Activated naive CD4-positive, alpha-beta T cell treated with anti-CD3 and anti-CD28 coated beads, Interleukin-2, amount 10 ng/mL, durations not matched to agents 7 days and 5 days (primary cell): Measurements from ENCODE around the gene FMNL1.
A peak's percentile ranks its signal among the peaks of the same experiment; 100 is the strongest.

Source experiments
- CTCF ChIA-PET: fragments of 350-600 bp; sonication (Branson Sonifier 250); formaldehyde crosslinking; loops from one replicate; lab custom pipeline; 2021; ENCODE audit warnings: antibody characterized with exemption; lab: Charles Lee
- DNase-seq: peaks from one replicate; pipeline ENCODE4 v3.0.0-alpha.2; 2020
- H3K27ac Mint-ChIP-seq: one replicate; pipeline ENCODE4 v1.8.0; 2021; ENCODE audit warnings: mild to moderate bottlenecking, moderate library complexity, mixed read lengths
- H3K27me3 Mint-ChIP-seq: one replicate; pipeline ENCODE4 v1.8.0; 2021; ENCODE audit warnings: mild to moderate bottlenecking, mixed read lengths
- H3K36me3 Mint-ChIP-seq: one replicate; pipeline ENCODE4 v1.8.0; 2021; ENCODE audit warnings: mixed read lengths
- H3K4me1 Mint-ChIP-seq: one replicate; pipeline ENCODE4 v1.8.0; 2021; ENCODE audit warnings: mixed read lengths
- H3K4me3 Mint-ChIP-seq: one replicate; pipeline ENCODE4 v1.8.0; 2021; ENCODE audit warnings: mild to moderate bottlenecking, moderate library complexity, mixed read lengths
- H3K9me3 Mint-ChIP-seq: one replicate; pipeline ENCODE4 v1.8.0; 2021; ENCODE audit warnings: mixed read lengths

The FMNL1 gene

DNA sequence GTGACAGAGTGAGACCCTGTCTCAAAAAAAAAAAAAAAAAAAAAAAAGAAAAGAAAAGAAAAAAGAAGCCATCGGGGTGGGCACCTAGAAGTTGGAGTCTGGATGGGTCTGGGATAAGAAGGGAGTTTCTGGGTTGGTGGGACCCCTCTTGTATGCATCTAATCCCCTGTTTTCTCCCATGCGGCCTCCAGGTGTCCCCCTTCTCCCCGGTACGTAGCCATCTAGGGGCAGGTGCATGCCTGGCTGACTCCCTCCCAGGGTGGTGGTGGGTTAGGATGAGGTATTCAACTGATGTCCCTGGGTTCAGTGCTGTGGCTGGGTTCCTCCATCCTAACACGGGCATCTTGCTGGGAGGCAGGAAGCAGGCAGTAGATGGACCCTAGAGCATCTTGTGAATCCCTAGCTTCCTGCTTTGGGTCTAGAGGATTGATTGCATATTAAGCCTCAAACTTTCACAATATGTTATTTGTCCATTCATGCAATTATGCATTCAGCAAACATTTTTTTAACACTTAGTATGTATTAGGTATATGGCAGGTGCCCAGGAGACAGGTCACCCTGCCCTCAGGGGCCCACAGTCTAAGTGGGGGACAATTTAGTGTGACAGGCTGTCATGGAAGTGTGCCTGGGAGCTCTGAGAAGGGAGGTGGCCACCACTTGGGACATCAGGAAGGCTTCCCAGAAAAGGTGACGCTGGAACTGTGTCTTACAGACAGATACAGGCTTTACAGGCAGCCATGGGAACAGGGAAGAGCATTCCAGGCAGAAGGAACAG lies 13.1 kb downstream of the FMNL1 start:
- CTCF ChIA-PET = interaction anchor here (0.9 to 10.3 kb wide), 13 partner anchors 9 to 192 kb away, joined by 3 to 276 read pairs (median 13); partner anchors contain the start of genes ACBD4 and FMNL1
- Mint-ChIP-seq H3K36me3 (peaks cover 61% of the 10 kb centered on the region), H3K27me3 (no peaks in the 10 kb centered on the region), H3K9me3 (no peaks in the 10 kb centered on the region), H3K4me3 (no peak overlapping the region), H3K4me1 (peaks cover 59% of the 10 kb centered on the region), H3K27ac (peak overlapping the region; percentile 84)
- peak; percentile 67 for DNase-seq

DNA sequence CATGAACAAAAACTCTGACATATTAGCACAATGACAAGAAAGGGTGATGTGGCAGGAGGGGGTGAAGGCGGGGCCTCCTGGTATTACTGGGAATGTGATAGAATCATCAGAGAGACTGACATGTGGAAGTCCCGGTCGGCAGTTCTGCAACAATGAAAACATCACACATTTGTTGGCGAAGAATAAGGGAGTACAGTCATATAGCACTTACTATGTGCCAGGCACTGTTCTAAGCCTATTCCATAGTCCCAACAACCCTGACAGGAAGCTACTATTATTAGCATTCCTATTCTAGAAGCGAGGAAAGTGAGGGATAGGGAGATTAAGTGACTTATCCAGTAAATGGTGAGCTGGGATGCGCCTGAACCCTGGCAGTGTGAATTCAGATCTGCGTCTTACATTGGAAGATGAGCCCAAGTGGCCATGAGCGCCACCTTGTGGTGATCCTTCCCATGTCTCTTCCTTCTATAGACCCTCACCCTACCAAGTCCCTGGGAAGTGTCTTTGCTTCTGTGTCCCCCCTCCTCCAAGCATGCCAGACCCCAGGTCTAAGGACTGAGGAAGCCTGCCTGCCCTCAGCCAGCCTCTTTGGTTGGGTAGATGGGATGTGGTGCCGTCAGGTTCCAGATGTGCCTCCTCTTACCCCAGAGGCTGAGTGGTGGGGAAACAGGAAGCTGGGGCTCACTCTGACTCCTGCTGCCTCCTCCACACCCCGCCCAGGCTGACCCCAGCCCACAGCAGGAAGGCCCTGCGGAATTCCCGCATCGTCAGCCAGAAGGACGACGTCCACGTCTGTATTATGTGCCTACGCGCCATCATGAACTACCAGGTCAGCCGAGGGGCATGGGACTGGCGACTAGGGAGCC lies 14.0 kb downstream of the FMNL1 start:
- Mint-ChIP-seq H3K4me1 (peaks cover 52% of the 10 kb centered on the region), H3K9me3 (no peaks in the 10 kb centered on the region), H3K4me3 (no peak overlapping the region), H3K27me3 (no peaks in the 10 kb centered on the region), H3K27ac (peak overlapping the region; percentile 84), H3K36me3 (peaks cover 64% of the 10 kb centered on the region)
- peak; percentile 86 for DNase-seq
- CTCF ChIA-PET = interaction anchor here (0.8 to 10.3 kb wide), 14 partner anchors 9 to 191 kb away, joined by 3 to 276 read pairs (median 10); partner anchors contain the start of genes ACBD4 and FMNL1

GRCh38 chr17:45236282-45236606 lies 14.6 kb downstream of the FMNL1 start:
- no peak overlapping the region for H3K4me3 Mint-ChIP-seq
- H3K36me3 Mint-ChIP-seq = peaks cover 70% of the 10 kb centered on the region
- no peaks in the 10 kb centered on the region for H3K27me3 Mint-ChIP-seq
- no peaks in the 10 kb centered on the region for H3K9me3 Mint-ChIP-seq
- peaks cover 48% of the 10 kb centered on the region for H3K4me1 Mint-ChIP-seq
- DNase-seq = no peak
- peak overlapping the region; percentile 84 for H3K27ac Mint-ChIP-seq
- CTCF ChIA-PET = interaction anchor here (1.2 to 10.3 kb wide), 8 partner anchors 8 to 190 kb away, joined by 3 to 276 read pairs (median 16); partner anchors contain the start of genes ACBD4 and FMNL1

GRCh38 chr17:45237686-45238085 lies 16.0 kb downstream of the FMNL1 start:
- Mint-ChIP-seq H3K27me3 (no peaks in the 10 kb centered on the region), H3K4me3 (no peak overlapping the region), H3K36me3 (peaks cover 63% of the 10 kb centered on the region), H3K4me1 (peaks cover 36% of the 10 kb centered on the region), H3K27ac (no peak overlapping the region), H3K9me3 (no peaks in the 10 kb centered on the region)
- CTCF ChIA-PET = interaction anchor here (1.2 to 3.8 kb wide), 2 partner anchors 18 to 148 kb away, joined by 4 to 21 read pairs; no protein-coding TSS in a partner anchor
- no peak for DNase-seq

GRCh38 chr17:45238155-45238774 lies 16.6 kb downstream of the FMNL1 start:
- CTCF ChIA-PET = interaction anchor here (1.3 to 3.8 kb wide), 2 partner anchors 19 to 103 kb away, joined by 3 to 21 read pairs; partner anchors contain the start of gene ACBD4
- Mint-ChIP-seq H3K9me3 (no peaks in the 10 kb centered on the region), H3K27me3 (no peaks in the 10 kb centered on the region), H3K36me3 (peaks cover 65% of the 10 kb centered on the region), H3K27ac (peak overlapping the region; percentile 28), H3K4me1 (peaks cover 35% of the 10 kb centered on the region), H3K4me3 (no peak overlapping the region)
- no peak for DNase-seq

GRCh38 chr17:45240905-45241327 lies 19.2 kb downstream of the FMNL1 start:
- Mint-ChIP-seq H3K27me3 (no peaks in the 10 kb centered on the region), H3K4me3 (no peak overlapping the region), H3K27ac (no peak overlapping the region), H3K4me1 (peaks cover 27% of the 10 kb centered on the region), H3K36me3 (peaks cover 66% of the 10 kb centered on the region), H3K9me3 (no peaks in the 10 kb centered on the region)
- DNase-seq = no peak
- CTCF ChIA-PET = interaction anchor here (3.8 kb wide), 1 partner anchor 22 kb away, joined by 21 read pairs; no protein-coding TSS in a partner anchor

GRCh38 chr17:45241328-45242028 lies 19.8 kb downstream of the FMNL1 start:
- Mint-ChIP-seq H3K9me3 (no peaks in the 10 kb centered on the region), H3K36me3 (peaks cover 71% of the 10 kb centered on the region), H3K27ac (no peak overlapping the region), H3K4me3 (no peak overlapping the region), H3K27me3 (no peaks in the 10 kb centered on the region), H3K4me1 (peaks cover 32% of the 10 kb centered on the region)
- CTCF ChIA-PET = interaction anchor here (3.8 kb wide), 1 partner anchor 22 kb away, joined by 21 read pairs; no protein-coding TSS in a partner anchor
- DNase-seq = no peak

DNA sequence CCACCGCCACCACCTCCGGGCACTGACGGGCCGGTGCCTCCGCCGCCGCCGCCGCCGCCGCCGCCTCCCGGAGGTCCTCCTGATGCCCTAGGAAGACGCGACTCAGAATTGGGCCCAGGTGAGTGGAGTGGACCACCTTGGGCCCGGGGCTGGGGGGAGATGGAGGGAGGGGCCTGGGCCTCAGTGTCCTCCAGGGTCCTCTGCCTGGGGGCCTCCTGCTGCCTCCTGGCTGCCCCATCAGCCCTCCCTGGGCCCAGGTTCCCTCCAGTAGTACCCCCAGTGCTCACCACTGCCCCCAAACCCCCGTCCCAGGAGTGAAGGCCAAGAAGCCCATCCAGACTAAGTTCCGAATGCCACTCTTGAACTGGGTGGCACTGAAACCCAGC lies 20.3 kb downstream of the FMNL1 start:
- peaks cover 37% of the 10 kb centered on the region for H3K4me1 Mint-ChIP-seq
- peaks cover 73% of the 10 kb centered on the region for H3K36me3 Mint-ChIP-seq
- no peak overlapping the region for H3K4me3 Mint-ChIP-seq
- CTCF ChIA-PET = interaction anchor here (0.6 to 2.1 kb wide), 3 partner anchors 10 to 23 kb away, joined by 3 to 6 read pairs (median 3); no protein-coding TSS in a partner anchor
- H3K27ac Mint-ChIP-seq = peak overlapping the region; percentile 67
- H3K9me3 Mint-ChIP-seq = no peaks in the 10 kb centered on the region
- H3K27me3 Mint-ChIP-seq = no peaks in the 10 kb centered on the region
- DNase-seq = no peak

- no peaks in the 10 kb centered on the region for H3K9me3 Mint-ChIP-seq
- peaks cover 50% of the 10 kb centered on the region for H3K4me1 Mint-ChIP-seq
- CTCF ChIA-PET = interaction anchor here (0.7 to 2.9 kb wide), 3 partner anchors 9 to 25 kb away, joined by 3 to 19 read pairs (median 6); no protein-coding TSS in a partner anchor
- DNase-seq = no peak
- no peak overlapping the region for H3K4me3 Mint-ChIP-seq
- no peak overlapping the region for H3K27ac Mint-ChIP-seq
- H3K36me3 Mint-ChIP-seq = peaks cover 63% of the 10 kb centered on the region
- H3K27me3 Mint-ChIP-seq = peaks cover 5% of the 10 kb centered on the region
These were observed 22.1 kb downstream of the FMNL1 start for GRCh38 chr17:45243750-45244149.

- H3K4me3 Mint-ChIP-seq = peak overlapping the region; percentile 12
- no peak for DNase-seq
- peaks cover 5% of the 10 kb centered on the region for H3K27me3 Mint-ChIP-seq
- peak overlapping the region; percentile 74 for H3K27ac Mint-ChIP-seq
- H3K4me1 Mint-ChIP-seq = peaks cover 59% of the 10 kb centered on the region
- H3K36me3 Mint-ChIP-seq = peaks cover 57% of the 10 kb centered on the region
- CTCF ChIA-PET = interaction anchor here (0.6 to 5.0 kb wide), 4 partner anchors 10 to 26 kb away, joined by 3 to 30 read pairs (median 16); no protein-coding TSS in a partner anchor
- H3K9me3 Mint-ChIP-seq = no peaks in the 10 kb centered on the region
These were observed 23.3 kb downstream of the FMNL1 start for GRCh38 chr17:45244725-45245656.

- H3K4me1 Mint-ChIP-seq = peaks cover 65% of the 10 kb centered on the region
- H3K9me3 Mint-ChIP-seq = no peaks in the 10 kb centered on the region
- peaks cover 60% of the 10 kb centered on the region for H3K36me3 Mint-ChIP-seq
- peak overlapping the region; percentile 27 for H3K4me3 Mint-ChIP-seq
- no peak for DNase-seq
- CTCF ChIA-PET = interaction anchor here (1.4 to 5.0 kb wide), 3 partner anchors 14 to 27 kb away, joined by 4 to 30 read pairs (median 14); no protein-coding TSS in a partner anchor
- peaks cover 5% of the 10 kb centered on the region for H3K27me3 Mint-ChIP-seq
- peak overlapping the region; percentile 93 for H3K27ac Mint-ChIP-seq
These were observed 24.7 kb downstream of the FMNL1 start for GRCh38 chr17:45246338-45246737.

DNA sequence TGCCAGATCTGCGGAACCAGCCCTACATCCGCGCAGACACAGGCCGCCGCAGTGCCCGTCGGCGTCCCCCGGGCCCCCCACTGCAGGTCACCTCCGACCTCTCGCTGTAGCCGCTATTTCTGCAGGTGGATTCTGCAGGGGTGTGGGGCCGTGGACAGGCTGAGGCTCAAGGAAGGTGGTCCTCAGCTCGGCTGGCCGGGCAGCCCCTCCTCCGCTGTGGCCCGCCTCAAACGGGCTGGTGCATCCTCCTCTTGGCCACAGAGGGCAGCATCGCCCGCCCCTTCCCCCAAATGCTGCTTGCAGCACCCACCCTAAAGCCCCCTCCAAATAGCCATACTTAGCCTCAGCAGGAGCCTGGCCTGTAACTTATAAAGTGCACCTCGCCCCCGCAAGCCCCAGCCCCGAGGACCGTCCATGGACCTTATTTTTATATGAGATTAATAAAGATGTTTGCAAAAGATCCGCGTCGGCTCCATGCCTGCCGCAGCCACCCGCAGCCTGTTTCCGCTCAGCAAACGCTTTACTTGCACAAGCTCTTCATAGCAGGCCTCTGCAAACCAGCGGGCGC lies 25.3 kb downstream of the FMNL1 start:
- peak overlapping the region; percentile 93 for H3K27ac Mint-ChIP-seq
- H3K4me1 Mint-ChIP-seq = peaks cover 68% of the 10 kb centered on the region
- CTCF ChIA-PET = interaction anchor here (1.4 to 5.0 kb wide), 5 partner anchors 11 to 111 kb away, joined by 3 to 30 read pairs (median 14); partner anchors contain the start of gene ACBD4
- peaks cover 63% of the 10 kb centered on the region for H3K36me3 Mint-ChIP-seq
- peaks cover 5% of the 10 kb centered on the region for H3K27me3 Mint-ChIP-seq
- H3K9me3 Mint-ChIP-seq = no peaks in the 10 kb centered on the region
- DNase-seq = no peak
- peak overlapping the region; percentile 87 for H3K4me3 Mint-ChIP-seq
